ENCODE measurements around the gene TNP2.

TNP2 gene

GRCh38 chr16:11248133-11248532 is 21.0 kb downstream of the TNP2 start:
- H3K36me3 ChIP-seq = no peaks in the 10 kb centered on the region
- no peaks in the 10 kb centered on the region for H3K27me3 ChIP-seq (ENCODE audit: insufficient read depth, low read depth, severe bottlenecking)
- no peak for TF ChIP-seq CTCF (IDR thresholded peaks at IDR 0.05; ENCODE audit: low read depth, low read length)
- H3K9me3 ChIP-seq (ENCODE audit: severe bottlenecking) = no peaks in the 10 kb centered on the region
- H3K27ac ChIP-seq = no peak overlapping the region
- H3K4me3 ChIP-seq (ENCODE audit: low read depth, low read length) = no peak overlapping the region
- no peak for DNase-seq

GRCh38 chr16:11245988-11246387 is 23.1 kb downstream of the TNP2 start:
- H3K4me3 ChIP-seq (ENCODE audit: low read depth, low read length) = no peak overlapping the region
- H3K9me3 ChIP-seq (ENCODE audit: severe bottlenecking) = no peaks in the 10 kb centered on the region
- no peaks in the 10 kb centered on the region for H3K36me3 ChIP-seq
- TF ChIP-seq CTCF (IDR thresholded peaks at IDR 0.05; ENCODE audit: low read depth, low read length) = no peak
- H3K27ac ChIP-seq = no peak overlapping the region
- no peak for DNase-seq
- no peaks in the 10 kb centered on the region for H3K27me3 ChIP-seq (ENCODE audit: insufficient read depth, low read depth, severe bottlenecking)

GRCh38 chr16:11245222-11245737 is 23.8 kb downstream of the TNP2 start:
- TF ChIP-seq CTCF (IDR thresholded peaks at IDR 0.05; ENCODE audit: low read depth, low read length) = no peak
- H3K4me3 ChIP-seq (ENCODE audit: low read depth, low read length) = no peak overlapping the region
- H3K27ac ChIP-seq = no peak overlapping the region
- no peaks in the 10 kb centered on the region for H3K27me3 ChIP-seq (ENCODE audit: insufficient read depth, low read depth, severe bottlenecking)
- no peaks in the 10 kb centered on the region for H3K9me3 ChIP-seq (ENCODE audit: severe bottlenecking)
- DNase-seq = no peak
- H3K36me3 ChIP-seq = no peaks in the 10 kb centered on the region

- H3K36me3 ChIP-seq = no peaks in the 10 kb centered on the region
- peak overlapping the region; percentile 13; the same call in 1 of the 2 replicates for H3K27ac ChIP-seq
- DNase-seq = peak; percentile 33
- no peak for TF ChIP-seq CTCF (IDR thresholded peaks at IDR 0.05; ENCODE audit: low read depth, low read length)
- H3K9me3 ChIP-seq (ENCODE audit: severe bottlenecking) = no peaks in the 10 kb centered on the region
- H3K4me3 ChIP-seq (ENCODE audit: low read depth, low read length) = no peak overlapping the region
- no peaks in the 10 kb centered on the region for H3K27me3 ChIP-seq (ENCODE audit: insufficient read depth, low read depth, severe bottlenecking)
Measured at GRCh38 chr16:11242658-11243057, 26.5 kb downstream of the TNP2 start.

GRCh38 chr16:11241480-11242204 is 27.5 kb downstream of the TNP2 start:
- Histone ChIP-seq H3K9me3 (ENCODE audit: severe bottlenecking) (no peaks in the 10 kb centered on the region), H3K27me3 (ENCODE audit: insufficient read depth, low read depth, severe bottlenecking) (no peaks in the 10 kb centered on the region), H3K4me3 (ENCODE audit: low read depth, low read length) (no peak overlapping the region), H3K27ac (no peak overlapping the region), H3K36me3 (no peaks in the 10 kb centered on the region)
- no peak for DNase-seq
- TF ChIP-seq CTCF (IDR thresholded peaks at IDR 0.05; ENCODE audit: low read depth, low read length) = no peak

Data from WERI-Rb-1 (cell line).